ENCODE measurements around the gene SNRNP35.
"Not testable (repeated sequence)": the region's sequence is repeated elsewhere in the genome, so short reads cannot be mapped to it uniquely, and the experiment has no call there.

The SNRNP35 gene, protein sequence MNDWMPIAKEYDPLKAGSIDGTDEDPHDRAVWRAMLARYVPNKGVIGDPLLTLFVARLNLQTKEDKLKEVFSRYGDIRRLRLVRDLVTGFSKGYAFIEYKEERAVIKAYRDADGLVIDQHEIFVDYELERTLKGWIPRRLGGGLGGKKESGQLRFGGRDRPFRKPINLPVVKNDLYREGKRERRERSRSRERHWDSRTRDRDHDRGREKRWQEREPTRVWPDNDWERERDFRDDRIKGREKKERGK

DNA sequence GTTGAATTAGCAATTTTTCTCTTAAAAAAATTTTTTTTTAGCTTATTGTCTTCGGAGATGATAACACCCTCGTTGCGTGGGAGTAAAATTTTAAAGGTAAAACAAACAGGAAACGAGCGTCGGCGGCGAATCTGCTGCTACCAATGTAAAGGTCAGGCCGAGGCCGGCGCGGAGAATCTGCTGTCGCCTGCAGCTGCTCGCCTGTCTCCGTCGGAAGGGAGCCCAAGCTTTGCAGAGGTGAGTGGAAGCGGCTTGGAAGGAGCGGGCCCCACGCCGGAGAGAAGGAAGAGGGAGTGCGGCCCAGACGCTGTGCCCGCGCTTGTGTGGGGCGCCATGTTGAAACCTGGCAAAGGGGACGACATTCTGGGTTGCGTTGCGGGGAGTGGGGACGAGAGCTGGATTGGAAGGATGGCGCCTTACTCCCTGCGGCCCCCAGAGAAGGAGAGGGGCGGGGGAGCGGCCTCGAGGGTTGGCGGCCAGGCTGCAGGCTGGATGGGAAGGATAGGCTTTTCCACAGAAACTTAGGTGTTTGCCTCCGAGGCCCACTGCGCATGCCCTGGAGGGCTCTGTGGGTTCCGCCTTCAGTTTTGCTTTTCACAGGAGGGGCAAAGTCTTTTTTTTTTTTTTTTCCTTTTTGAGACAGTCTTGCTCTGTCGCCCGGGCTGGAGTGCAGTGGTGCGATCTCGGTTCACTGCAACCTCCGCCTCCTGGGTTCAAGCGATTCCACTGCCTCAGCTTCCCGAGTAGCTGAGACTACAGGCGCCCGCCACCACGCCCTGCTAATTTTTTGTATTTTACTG, at the start of gene SNRNP35:
Gene SNRNP35 (plus strand): TSS at position 160 of the 800 bp plus-strand sequence. CDS start 7,402 bp downstream, outside the sequence.
- DNase-seq = peak; percentile 76

DNA sequence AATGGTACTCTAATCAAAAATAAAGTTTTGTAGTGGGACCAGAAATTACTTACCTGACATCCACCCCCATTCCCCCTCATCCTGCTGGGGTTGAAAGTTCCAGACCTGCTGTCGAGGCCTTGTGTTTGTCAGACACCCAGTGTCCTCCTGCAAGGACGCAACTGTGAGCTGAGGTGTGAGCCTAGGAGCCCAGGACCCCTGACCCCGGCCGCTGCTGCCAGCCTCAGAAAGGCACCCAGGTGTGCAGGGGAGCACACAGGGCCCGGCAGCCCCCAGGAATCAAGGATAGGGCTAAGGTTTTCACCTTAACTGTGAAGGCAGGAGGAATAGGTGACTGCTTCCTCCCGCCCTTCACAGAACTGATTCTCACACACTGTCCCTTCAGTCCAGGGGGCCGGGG, 49.3 kb upstream of the SNRNP35 start:
- DNase-seq = not testable (repeated sequence)

DNA sequence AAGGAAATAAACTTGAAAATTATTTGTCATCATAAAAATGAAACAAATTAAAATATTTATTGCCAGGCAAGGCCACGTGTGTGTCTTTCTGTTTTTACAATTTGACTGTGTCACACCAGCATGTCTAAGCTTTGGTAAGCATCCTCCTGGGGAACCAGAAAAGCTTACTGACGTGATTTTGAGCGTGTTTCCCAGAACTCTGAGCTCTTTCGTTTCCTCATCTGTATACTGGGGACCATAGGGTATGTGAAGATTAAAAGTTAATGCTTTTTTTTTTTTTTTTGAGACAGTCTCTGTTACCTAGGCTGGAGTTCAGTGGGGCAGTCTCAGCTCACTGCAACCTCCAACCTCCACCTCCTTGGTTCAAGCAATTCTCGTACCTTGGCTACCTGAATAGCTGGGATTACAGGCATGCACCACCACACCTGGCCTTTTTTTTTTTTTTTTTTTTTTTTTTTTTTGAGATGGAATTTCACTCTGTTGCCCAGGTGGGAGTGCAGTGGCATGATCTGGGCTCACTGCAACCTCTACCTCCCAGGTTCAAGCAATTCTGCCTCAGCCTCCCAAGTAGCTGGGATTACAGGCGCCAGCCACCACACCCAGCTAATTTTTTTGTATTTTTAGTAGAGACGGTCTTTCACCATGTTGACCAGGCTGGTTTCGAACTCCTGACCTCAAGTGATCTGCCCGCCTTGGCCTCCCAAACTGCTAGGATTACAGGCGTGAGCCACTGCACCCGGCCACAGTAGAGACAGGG, 48.5 kb upstream of the SNRNP35 start:
- DNase-seq = not testable (repeated sequence)

DNA sequence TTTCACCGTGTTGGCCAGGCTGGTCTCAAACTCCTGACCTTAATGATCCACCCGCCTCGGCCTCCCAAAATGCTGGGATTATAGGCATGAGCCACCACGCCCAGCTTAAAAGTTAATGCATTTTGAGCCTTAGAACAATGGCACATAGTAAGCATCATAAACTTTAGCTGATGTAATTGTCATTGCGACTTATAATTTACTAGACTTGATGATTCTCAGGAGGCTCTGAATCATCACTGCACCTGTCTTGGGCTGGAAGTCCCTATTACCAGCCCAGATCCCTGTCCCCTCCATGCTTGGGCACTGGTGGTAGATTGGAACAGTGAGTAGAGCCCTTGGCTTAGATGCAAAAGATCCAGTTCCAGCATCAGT, 47.9 kb upstream of the SNRNP35 start:
- DNase-seq = no peak

DNA sequence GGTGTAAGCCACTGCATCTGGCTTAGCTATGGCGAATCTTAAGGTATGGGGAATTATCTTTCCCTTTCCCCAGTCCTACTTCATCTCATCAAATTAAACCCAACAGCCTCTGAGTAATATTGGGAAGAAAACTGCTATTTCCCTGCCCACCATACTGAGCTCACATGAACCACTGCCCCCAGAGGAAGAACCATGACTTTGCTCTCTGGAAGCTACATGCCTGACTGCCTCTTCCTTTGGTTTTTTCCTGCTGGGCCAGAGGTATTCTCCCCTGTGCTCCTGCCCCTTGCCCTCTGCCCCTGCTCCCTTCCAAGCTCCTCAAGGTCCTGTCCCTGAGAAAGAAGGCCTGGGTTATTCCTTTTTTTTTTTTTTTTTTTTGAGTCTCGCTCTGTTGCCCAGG, 36.6 kb upstream of the SNRNP35 start:
- DNase-seq = no peak

DNA sequence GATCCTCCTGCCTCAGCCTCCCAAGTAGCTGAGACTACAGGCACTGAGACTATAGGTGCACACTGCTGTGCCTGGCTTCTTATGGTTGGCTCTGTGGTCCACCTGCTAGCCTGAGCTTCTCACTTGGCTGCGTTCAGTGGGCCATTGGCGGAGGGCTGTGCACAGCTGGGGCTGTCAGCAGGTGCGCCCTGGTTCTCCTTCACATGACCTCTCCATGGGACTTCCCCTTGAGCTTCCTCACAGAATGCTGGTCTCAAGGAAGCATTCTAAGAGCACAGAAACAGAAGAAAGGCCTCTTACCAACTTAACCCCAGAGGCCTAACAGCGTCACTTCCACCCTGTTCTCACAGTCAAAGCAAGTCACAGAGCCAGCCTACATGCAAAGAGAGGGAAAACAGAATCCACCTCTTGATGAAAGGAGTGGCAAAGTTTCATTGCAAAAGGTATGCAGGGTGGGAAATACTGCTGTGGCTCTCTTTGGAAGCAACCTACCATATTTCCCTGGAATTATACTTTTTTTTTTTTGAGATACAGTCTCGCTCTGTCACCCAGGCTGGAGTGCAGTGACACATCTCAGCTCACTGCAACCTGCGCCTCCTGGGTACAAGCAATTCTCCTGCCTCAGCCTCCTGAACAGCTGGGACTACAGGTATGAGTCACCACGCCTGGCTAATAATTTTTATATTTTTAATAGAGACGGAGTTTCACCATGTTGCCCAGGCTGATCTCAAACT, 30.7 kb upstream of the SNRNP35 start:
- DNase-seq = no peak

DNA sequence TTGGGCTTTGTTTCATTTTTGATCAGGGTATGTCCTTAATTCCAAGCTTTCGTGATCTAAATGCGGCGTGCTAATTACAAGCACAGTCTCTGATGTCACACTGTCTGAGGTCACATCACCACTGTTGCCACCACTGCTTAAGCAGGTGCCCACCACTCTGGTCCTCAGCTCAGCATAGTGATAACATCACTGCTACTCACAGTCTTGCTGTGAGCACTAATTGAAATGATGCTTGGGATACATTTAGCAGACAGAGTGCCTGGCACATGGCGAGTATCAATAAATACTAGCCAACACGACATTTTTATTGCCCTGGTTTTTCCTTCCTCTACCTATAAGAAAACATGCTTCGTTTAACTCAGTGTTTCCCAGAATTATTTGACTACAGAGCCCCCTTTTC, 29.3 kb upstream of the SNRNP35 start:
- DNase-seq = no peak

DNA sequence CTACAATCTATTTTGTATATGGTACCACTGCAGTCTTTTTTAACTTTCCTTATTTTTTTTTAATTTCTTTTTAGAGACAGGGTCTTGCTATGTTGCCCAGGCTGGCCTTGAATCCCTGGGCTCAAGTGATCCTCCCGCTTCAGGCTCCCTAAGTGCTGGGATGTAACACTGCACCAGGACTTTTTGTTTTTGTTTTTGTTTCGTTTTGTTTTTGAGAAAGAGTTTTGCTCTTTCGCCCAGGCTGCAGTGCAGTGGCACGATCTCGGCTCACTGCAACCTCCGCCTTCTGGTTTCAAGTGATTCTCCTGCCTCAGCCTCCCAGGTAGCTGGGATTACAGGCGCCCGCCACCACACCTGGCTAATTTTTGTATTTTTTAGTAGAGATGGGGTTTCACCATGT, 28.8 kb upstream of the SNRNP35 start:
- not testable (repeated sequence) for DNase-seq

DNA sequence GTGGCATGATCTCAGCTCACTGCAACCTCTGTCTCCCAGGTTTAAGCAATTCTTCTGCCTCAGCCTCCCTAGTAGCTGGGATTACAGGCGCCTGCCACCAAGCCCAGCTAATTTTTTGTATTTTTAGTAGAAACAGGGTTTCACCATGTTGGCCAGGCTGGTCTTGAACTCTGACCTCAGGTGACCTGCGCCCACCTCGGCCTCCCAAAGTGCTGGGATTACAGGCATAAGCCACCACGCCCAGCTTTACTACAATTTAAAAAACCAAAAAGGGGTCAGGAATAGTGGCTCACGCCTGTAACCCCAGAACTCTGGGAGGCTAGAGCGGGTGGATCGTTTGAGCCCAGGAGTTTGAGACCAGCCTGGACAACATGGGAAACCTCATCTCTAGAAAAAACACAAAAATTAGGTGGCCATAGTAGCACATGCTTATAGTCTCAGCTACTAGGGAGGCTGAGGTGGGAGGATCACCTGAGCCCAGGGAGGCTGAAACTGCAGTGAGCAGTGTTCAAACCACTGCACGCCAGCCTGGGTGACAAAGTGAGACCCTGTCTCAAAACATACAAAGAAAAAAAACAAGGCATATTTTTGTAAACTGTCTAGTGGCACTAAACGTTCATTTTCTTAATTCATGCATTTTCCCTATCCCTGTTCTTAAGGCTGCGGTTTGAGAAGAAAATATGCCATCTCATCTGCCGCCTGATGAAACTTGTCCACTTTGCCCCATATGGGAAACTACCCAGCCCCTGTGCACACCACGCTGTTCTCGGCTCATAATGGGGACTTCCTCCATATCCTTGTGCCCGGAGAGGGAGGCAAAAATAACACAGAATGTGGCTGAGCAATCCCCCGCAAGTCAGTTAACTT, 25.8 kb upstream of the SNRNP35 start:
- peak; percentile 49 to 73 for DNase-seq

DNA sequence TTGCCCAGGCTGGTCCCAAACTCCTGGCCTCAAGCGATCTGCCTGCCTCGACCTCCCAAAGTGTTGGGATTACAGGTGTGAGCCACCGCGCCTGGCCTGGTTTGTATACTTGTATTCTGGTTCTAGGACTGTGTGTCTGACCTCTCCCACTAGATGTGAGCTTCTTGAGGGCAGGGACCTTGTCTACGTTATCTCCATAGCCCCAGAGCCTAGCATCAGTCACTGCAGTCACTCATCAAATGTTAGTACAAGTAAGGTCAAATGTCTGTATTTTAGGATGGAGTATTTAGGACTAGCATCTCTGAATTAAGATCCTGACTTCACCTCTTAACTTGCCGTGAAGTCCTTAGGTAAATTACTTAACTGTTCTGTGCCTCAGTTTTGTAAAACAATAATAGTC, 24.3 kb upstream of the SNRNP35 start:
- DNase-seq = peak in 1 of 2 experiments; percentile 21

DNA sequence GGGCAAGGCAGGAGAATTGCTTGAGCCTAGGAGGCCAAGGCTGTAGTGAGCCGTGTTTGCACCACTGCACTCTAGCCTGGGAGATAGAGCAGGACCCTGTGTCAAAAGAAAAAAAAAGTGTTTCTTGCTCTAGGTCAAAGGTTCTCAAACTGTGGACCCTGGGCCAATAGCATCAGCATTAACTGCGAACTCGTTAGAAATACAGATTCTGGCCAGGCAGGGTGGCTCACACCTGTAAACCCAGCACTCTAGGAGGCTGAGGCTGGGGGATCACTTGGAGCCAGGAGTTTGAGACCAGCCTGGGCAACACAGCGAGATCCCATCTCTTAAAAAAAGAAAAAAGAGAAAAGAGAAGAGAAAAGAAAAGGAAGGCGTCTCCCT, 22.3 kb upstream of the SNRNP35 start:
- DNase-seq = no peak

DNA sequence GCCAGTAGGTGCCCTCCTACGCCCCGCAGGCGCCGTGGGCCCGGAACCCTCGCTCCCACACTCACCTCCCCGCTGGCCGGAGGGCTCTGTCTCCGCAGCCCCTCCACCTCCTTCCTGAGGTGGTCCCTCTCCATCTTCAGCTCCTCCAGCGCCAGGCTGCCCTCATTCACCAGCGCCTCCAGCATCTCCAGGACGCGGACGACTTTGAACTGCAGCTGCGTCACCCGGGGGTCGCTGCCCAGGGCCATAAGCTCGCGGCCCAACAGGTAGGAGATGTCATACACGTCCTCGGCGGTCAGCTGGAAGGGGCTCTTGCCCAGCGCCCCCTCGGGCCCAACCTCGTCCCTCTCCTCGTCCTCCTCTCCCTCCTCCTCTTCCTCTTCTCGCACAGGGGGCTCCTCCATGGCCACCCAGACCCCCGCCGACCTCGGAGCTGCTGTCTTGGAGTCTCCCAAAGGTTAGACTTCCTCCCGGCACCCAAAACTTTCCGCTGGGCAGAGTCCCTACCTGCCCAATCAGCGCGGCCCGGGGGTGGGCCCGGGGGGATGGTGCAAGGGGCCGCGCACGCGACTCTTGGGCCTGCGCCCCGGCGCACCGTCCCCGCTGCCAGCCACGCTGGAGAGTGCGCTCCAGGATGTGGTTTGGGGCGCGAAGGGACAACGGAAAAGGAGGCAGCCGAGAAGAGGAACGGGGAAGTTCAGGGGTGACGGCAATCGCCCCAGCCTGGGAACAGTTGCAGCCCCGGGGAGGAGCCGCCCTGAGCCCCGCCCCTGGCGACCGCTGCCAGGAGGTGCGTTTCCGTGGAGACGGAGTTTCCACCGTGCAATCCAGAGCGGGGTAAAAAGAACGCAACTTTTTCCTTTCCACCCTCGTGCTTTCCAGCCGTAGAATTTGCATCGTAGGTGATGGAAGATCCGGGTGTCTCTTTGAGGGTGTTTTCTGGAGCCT, 21.6 kb upstream of the SNRNP35 start, which contains the start of gene RILPL2:
Gene RILPL2 (minus strand): TSS at position 668 of the 948 bp plus-strand sequence. CDS start 264 bp downstream, at position 404.
- peak; percentile 98 to 99 for DNase-seq

DNA sequence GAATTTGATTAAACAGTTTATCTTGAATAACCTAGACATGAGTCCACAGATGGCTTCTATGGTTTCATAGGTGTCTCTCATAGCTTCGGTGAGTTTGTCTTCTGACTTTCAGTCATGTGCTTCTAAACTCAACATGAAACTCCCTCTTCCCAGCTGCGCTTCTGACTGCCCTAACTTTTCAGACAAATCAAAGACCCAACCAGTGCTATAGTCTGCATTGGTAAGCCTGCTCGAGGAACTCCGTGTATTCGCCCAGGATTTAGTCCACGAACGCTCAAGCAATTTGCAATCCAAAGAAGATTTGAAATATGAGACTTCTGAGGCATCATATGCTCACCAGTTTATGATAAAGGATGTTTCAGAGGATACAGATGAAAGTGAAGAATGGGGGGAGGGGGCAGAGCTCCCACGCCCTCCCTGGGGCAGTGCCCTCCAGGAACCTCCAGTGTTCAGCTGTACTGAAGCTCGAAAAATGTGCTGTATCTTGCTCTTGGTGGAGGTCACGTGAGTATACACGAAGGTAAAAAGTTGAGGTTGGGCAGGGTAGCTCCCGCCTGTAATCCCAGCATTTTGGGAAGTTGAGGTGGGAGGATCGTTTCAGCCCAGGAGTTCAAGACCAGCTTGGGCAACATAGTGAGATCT, 16.3 kb upstream of the SNRNP35 start:
- DNase-seq = no peak

DNA sequence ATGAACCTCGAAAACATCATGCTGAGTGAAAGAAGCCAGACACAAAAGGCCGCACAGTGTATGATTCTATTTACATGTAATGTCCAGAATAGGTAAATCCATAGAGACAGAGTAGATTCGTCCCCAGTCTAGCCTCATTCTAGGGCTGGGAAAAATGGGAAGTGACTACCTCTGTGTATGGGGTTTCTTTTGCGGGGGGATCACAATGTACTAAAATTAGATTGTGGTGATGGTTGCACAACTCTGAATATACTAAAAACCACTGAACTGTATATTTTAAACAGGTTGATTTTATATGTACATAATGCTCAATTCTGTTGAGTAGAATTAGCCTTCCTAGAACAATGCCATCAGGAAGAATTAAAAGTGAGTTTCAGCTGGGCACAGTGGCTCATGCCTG, 15.2 kb upstream of the SNRNP35 start:
- peak; percentile 51 to 53 for DNase-seq

DNA sequence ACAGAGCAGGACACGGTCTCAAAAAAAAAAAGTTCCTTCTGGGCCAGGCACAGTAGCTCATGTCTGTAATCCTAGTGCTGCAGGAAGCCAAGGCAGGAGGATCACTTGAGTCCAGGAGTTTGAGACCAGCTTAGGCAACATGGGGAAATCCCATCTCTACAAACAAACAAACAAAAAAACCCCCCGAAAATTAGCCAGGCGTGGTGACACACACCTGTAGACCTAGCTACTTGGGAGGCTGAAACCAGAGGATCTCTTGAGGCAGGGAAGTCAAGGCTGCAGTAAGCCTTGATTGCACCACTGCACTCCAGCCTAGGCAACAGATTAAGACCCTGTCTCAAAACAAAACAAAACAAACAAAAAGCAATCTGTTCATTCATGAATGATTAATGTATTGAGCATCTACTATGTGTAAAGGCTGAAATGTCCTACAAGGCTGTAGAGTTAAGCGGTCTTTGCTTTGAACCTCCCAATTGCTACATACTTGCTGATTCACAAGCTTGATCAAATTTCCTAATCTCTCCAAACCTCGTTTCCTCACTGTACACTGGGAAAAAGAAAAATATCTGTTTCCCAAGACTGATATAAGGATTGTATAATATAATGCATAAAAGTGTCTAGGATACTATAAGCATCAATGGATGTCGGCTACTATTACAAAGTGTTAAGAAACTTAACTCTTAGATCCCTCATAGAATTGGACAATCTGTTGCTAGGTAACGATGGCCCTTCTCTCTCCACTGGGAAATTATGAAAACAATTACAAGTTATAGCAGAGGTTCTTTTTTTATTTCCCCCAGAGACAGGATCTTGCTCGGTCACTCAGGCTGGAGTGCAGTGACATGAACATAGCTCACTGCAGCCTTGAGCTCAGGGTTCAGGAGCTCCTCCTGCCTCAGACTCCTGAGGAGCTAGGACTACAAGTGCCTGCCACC, 13.6 kb upstream of the SNRNP35 start:
- DNase-seq = no peak

DNA sequence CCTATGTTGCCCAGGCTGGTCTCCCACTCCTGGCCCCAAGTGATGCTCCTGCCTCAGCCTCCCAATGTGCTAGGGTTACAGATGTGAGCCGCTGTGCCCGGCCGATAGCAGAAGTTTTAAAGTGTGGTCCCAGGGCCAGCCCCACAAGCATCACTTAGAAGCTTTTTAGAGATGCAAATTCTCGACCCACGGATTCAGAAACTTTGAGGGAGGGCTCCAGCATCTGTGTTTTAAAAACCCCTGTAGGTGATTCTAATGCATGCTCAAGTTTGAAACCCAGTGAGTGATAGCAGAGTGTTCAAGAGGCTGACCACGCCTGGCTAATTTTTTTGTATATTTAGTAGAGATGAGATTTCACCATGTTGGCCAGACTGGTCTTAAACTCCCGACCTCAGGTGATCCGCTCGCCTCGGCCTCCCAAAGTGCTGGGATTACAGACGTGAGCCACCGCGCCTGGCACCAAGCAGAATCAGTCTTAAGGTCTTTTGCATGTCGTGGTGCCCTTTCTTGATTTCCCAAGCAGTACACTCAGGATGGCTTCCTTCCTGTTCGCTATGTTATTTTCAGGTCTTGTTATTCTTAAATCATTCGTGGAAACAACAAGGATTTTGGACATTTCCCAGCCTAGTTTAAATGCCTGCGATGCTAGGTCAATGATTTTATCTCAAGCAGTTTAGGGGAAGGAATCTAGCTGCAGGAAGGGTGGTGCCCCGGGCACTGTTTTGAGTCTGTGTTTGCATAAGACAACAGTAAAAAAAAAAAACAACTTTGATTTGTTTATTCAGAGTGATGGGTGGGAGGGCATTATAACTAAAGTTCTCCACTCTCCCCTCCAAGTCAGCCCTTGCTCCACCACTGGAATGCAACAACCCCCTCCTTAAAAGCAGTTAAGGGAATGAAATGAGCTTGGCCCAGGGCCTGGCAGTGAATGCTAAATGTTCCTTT, 12.3 kb upstream of the SNRNP35 start:
- no peak for DNase-seq

DNA sequence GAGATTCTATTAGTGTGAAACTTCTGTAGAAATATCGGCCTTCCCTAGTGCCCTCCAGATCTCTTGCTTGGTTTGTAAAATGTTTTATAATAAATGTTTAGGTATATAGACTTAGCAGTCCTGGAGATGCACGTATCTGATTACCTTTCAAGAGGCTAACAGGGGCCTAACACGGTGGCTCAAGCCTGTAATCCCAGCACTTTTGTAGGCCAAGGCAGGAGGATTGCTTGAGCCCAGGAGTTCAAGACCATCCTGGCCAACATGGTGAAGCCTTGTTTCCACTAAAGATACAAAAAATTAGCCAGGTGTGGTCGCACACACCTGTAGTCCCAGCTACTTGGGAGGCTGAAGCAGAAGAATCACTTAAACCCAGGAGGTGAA, 11.6 kb upstream of the SNRNP35 start:
- DNase-seq = no peak

DNA sequence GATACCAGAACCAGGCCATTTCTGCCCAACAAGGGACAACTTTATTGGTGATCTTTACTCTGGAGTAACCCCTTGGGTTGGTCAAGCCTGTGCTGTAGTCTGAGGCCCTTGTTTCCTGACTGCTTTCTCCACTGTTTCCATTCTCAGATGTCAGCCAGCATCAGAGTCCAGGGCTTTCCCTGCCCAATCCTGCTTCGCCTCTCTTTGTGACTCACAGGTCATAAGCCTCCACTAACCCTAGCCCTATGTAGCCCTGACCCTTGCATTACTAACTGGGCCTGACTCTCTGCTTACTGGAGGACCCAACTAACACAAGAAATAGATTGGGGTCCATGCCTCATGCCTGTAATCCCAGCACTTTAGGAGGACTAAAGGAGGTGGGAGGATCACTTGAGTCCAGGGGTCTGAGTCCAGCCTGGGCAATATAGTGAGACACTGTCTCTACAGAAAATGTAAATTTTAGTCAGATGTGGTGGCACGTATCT, 8.6 kb upstream of the SNRNP35 start:
- DNase-seq = no peak
